ENCODE data around the gene POLN. TPM values are rescaled to one million over a fixed set of nuclear protein-coding genes. Genes with fewer than 3 reads are reported as not detected.

The POLN gene
- total and polyA plus RNA-seq, 8 donors, result 2.7 to 5.7 (median 3.9) TPM

DNA sequence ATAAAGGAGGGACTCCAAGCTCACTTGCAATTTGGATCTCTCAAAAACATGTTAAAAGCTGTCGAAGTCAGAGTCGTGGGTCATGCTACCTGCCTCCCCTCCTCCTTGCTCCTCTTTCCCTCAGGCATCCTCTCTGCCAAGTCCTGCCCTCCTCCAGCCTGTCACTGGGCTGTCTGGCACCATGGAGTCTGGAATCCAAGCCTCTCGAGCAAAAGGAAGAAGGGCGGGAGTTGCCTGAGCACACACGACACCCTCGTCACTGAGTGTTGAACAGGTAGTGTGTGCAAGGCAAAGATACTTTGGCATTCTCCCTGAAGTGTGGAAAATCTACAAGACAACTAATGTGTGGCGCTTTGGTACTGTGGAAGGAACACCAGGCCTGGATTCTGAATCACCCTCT is 62.2 kb downstream of the POLN start:
- H3K36me3 ChIP-seq, result no peaks in the 10 kb centered on the region
- no peaks in the 10 kb centered on the region for H3K4me1 ChIP-seq
- no peak for DNase-seq
- intact Hi-C loops (cut with DNase I), result no loop called here
- ATAC-seq, result peak; percentile 91
- TF ChIP-seq, protein P1, sequence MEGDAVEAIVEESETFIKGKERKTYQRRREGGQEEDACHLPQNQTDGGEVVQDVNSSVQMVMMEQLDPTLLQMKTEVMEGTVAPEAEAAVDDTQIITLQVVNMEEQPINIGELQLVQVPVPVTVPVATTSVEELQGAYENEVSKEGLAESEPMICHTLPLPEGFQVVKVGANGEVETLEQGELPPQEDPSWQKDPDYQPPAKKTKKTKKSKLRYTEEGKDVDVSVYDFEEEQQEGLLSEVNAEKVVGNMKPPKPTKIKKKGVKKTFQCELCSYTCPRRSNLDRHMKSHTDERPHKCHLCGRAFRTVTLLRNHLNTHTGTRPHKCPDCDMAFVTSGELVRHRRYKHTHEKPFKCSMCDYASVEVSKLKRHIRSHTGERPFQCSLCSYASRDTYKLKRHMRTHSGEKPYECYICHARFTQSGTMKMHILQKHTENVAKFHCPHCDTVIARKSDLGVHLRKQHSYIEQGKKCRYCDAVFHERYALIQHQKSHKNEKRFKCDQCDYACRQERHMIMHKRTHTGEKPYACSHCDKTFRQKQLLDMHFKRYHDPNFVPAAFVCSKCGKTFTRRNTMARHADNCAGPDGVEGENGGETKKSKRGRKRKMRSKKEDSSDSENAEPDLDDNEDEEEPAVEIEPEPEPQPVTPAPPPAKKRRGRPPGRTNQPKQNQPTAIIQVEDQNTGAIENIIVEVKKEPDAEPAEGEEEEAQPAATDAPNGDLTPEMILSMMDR (IDR thresholded peaks at IDR 0.05), result no peak
- H3K4me3 ChIP-seq, result no peak overlapping the region
- H3K27ac ChIP-seq, result no peak overlapping the region
- H3K27me3 ChIP-seq, result no peaks in the 10 kb centered on the region
- H3K9me3 ChIP-seq, result peaks cover 0 to 3% of the 10 kb centered on the region in 2 donors

DNA sequence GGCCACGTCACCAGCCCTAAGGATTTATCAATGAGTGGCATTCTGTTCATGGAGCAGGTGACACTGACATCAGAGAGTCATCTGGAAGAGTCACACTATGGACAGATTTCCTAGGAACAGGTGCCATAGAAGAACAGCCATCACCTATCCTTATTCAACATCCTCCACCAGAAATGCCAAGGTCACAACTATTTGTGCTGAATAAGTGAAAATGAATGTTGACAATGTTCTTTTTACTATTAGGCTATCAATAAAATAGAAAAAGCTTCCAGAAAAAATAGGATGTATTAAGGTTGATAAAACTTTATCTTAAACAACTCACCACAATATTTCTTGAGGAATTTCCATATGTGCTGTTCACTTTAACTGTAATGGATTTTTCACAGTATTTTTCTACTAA is 62.9 kb downstream of the POLN start:
- TF ChIP-seq, protein P1 (IDR thresholded peaks at IDR 0.05), result no peak
- Histone ChIP-seq H3K4me1 (no peaks in the 10 kb centered on the region), H3K4me3 (no peak overlapping the region), H3K27me3 (no peaks in the 10 kb centered on the region), H3K27ac (no peak overlapping the region), H3K9me3 (peaks cover 0 to 3% of the 10 kb centered on the region in 2 donors), H3K36me3 (no peaks in the 10 kb centered on the region)
- intact Hi-C loops (cut with DNase I), result no loop called here
- DNase-seq (no peak), ATAC-seq (no peak)

DNA sequence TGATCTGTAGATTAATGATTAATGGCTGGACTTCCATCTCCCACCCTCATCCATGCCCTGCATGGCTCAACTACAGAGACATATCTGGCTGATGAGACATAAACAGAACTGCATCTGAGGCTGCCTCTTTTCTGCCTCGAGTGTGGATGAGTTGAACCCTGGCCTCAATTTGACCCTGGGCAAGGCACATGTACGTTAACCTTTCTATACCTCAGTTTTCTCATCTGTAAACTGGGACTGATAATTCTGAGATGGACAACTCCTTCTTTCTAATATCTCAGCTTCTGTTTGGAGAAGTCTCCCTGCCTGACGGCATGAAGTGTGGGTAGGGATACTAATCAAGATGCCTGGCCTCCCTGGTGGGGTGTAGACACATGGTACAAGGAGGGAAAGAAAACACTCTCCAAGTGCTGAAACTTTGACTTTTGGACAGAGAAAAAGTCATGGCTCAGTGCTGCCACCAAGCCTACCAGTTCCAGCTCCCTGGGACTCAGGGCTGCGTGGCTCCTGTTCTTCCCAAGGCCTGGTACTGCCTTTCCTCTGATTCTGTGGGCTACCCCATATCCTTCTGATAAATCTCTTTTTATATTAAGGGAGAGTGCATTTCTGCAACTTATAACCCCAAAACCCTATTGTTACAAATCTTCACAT is 64.4 kb downstream of the POLN start:
- no peaks in the 10 kb centered on the region for H3K27me3 ChIP-seq
- H3K27ac ChIP-seq, result no peak overlapping the region
- intact Hi-C loops (cut with DNase I), result no loop called here
- no peaks in the 10 kb centered on the region for H3K4me1 ChIP-seq
- no peak overlapping the region for H3K4me3 ChIP-seq
- no peak for ATAC-seq
- TF ChIP-seq, protein P1 (IDR thresholded peaks at IDR 0.05), result no peak
- DNase-seq, result no peak
- H3K36me3 ChIP-seq, result no peaks in the 10 kb centered on the region
- peaks cover 0 to 3% of the 10 kb centered on the region in 2 donors for H3K9me3 ChIP-seq

DNA sequence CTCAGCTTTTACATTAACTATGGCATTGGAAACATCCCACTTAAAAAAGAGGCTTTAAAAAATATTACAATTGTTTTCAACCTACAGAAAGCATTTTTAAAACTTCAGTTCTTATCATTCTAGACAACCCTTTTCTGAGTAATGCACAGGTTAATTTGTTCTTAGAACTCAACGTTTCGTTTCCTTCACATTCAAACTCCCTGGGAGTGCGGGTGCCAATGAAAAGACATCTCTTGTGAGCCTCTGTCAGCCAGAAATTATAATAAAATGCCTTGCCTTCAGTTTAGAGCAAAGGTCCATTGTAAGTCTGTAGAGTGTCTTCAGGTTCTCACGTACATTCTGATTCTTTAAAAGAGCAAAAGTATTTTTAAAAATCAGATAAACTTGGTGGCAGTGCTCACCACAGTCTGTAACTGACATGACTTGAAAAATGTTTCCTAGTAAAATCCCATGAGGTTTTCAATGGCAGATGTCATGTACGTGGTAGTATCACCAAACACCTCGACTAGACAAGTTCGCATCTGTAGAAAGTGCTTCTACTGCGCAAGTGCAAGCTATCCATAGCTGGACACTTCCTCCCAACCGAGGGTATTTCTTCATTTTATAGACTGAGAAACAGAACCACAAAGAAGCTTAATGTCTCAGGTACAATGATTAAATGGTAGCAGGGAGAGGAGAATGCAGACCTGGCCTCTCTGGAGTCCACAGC is 65.8 kb downstream of the POLN start:
- no peaks in the 10 kb centered on the region for H3K9me3 ChIP-seq
- intact Hi-C loops (cut with DNase I), result no loop called here
- H3K4me3 ChIP-seq, result no peak overlapping the region
- no peaks in the 10 kb centered on the region for H3K27me3 ChIP-seq
- ATAC-seq, result no peak
- H3K4me1 ChIP-seq, result no peaks in the 10 kb centered on the region
- DNase-seq, result no peak
- no peak overlapping the region for H3K27ac ChIP-seq
- TF ChIP-seq, protein P1 (IDR thresholded peaks at IDR 0.05), result no peak
- H3K36me3 ChIP-seq, result no peaks in the 10 kb centered on the region

DNA sequence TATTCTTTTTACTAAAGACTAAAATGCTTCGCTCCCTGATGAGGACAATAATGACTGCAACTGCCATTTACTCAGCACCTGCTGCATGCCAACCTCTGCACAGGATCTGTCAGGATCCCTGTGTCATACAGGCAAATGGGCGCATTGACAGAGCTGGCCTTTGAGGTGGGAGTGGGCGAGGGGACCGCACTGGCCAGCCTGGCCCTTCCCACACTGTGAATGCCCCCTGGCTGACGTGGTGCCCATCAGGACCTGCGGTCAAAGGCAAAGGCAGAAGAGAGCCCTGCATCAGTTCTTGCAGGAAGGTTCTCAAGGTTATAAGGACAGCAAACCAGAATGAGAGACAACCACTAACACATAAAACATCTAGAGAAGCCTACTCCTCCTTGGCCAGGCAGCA is 67.9 kb downstream of the POLN start:
- ATAC-seq, result no peak
- Histone ChIP-seq H3K4me3 (no peak overlapping the region), H3K27ac (no peak overlapping the region), H3K9me3 (no peaks in the 10 kb centered on the region), H3K27me3 (no peaks in the 10 kb centered on the region), H3K4me1 (no peaks in the 10 kb centered on the region), H3K36me3 (peaks cover 0 to 6% of the 10 kb centered on the region in 2 donors)
- TF ChIP-seq, protein P1 (IDR thresholded peaks at IDR 0.05), result no peak
- DNase-seq, result no peak
- intact Hi-C loops (cut with DNase I), result no loop called here

Measured in left lung (tissue), 10 donors.